ENCODE data around the gene IL1A. TPM values are rescaled to one million over a fixed set of nuclear protein-coding genes. Genes with fewer than 3 reads are reported as not detected.

IL1A gene
- polyA plus RNA-seq, 3 donors = 0.07 to 0.13 TPM; not detected in 1

DNA sequence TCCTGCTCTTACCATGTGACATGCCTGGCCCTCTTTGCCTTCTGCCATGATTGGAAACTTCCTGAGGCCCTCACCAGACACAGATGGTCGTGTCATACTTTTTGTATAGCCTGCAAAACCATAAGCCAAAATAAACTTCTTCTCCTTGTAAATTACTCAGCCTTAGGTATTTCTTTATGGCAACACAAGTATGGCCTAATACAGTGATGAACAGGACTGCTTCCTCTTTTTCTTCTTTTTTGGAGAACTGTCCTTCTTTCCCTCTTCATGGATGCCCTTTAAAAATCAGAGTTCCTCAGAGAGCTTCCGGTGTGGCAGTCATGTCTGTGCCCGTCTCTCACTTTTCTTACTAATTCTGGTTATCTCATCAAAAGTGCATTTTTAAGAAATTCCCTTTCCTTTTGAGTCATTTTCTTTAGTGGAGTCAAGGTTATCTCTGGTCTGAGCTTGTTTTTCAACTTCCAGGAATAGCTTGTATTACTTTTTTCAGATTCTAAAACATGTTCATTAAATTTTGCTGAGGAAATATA is 9.2 kb upstream of the IL1A start:
- no peak for DNase-seq

GRCh38 chr2:112792419-112792818 is 8.1 kb upstream of the IL1A start:
- DNase-seq = no peak

- DNase-seq = no peak
These were observed 7.5 kb upstream of the IL1A start for GRCh38 chr2:112791693-112792230.

- no peak for DNase-seq
These were observed 6.7 kb upstream of the IL1A start for GRCh38 chr2:112791019-112791418.

GRCh38 chr2:112790305-112790704 is 6.0 kb upstream of the IL1A start:
- no peak for DNase-seq

DNA sequence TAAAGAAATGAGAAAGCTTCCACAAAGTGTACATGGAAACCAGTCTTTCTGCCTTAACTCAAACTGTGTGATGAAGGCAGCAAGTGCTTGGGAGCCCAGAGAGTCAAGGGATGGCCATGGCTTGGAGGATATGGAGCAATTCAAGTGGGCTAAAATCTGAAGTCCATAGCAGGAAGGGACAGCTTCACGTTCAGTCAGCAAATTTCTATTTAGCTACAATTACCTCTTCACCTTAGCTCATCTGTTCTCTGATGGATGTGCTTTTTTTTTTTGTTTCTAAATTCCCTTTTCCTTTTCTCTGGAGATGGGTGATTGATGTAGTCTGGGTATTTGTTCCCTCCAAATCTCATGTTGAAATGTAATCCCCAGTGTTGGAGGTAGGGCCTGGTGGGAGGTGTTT is 4.9 kb upstream of the IL1A start:
- no peak for DNase-seq

DNA sequence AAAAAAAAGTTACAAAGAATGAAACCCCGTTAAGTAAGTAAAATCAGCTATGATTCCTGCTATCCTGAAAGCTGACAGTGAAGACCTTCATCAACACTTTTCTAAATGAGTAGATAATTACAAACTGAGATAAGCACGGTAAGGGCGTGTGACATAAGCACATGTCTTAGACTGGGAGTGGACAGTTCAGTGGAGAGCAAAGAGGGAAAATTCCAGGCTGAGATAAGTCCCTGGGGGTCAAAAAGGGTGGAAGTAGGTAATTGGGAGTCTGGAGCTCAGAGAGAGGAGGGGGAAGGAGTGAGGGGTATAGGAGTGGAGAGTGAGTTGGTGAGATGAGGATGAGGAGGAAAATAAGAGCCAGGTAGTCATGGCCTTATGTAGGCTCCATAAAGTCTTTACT is 4.4 kb upstream of the IL1A start:
- DNase-seq = no peak

- no peak for DNase-seq
These were observed 3.6 kb upstream of the IL1A start for GRCh38 chr2:112787729-112788393.

DNA sequence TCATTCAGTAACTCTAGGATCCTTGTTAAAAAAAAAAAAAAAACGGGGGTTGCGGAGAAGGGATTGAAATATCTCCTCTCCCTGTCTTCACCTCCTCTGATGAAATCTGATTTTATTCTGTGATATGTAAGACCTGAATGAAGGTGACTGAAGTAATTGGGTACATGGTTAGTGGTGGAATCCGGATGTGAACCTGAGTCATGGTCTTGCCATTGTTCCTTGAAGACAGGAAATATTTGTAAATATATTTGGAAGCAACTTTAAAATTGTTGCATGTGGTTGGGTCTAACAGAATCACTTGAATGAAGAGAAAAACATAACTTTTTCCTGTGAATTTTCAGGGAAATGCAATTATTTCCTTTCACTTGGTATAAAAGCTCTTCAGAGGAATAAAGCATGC is 3.0 kb upstream of the IL1A start:
- DNase-seq = no peak

GRCh38 chr2:112783187-112783714 is 1.0 kb downstream of the IL1A start:
- DNase-seq = no peak

- no peak for DNase-seq
These were observed 2.0 kb downstream of the IL1A start for GRCh38 chr2:112782234-112782799.

DNA sequence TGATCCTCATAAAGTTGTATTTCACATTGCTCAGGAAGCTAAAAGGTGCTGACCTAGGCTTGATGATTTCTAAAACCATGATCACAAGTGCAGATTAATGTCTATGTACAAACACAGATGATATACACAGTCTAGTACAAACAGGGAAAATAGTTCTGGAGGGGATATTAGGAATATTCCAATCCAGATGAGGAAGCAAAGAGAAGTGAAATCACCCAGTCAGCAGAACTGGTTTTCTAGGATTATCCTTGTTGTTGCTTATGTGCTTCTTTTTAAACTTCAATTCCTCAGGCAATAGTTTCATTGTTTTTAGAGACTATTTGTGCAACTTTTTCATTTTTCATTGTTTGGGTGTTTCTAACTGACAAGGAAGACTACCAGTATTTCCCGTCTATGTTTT is 4.7 kb downstream of the IL1A start:
- DNase-seq = no peak

GRCh38 chr2:112777036-112777435 is 7.3 kb downstream of the IL1A start:
- no peak for DNase-seq

- DNase-seq = no peak
These were observed 8.2 kb downstream of the IL1A start for GRCh38 chr2:112776113-112776512.

DNA sequence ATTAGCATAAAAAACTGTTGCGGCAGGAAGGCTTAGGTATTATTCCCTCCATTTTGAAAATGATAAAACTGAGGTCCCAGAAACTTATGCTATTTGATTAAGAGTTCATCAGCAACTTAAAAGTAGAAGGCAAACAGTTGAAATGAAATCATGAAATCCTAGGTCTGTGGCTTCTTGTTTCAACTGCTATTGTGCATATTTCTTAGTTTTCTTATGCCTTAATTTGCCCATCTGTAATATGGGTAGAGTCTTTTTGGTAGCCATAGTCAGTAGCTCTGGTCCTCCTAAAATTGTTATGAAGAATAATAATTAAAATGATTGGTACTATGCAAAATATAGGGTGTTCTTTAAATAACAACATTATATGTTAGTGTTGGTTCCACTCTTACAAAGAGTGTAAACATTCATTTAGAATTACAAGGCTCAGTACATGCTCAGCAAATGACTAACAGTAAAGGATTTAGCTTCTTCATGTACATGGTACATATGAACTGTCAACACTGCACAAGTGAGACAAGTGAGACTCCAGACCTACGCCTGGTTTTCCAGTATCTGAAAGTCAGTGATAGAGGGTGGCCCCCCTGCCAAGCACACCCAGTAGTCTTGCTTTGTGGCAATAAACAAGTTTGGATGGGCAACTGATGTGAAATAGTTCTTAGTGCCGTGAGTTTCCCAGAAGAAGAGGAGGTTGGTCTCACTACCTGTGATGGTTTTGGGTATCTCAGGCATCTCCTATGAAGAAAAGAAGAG is 9.6 kb downstream of the IL1A start:
- no peak for DNase-seq

DNA sequence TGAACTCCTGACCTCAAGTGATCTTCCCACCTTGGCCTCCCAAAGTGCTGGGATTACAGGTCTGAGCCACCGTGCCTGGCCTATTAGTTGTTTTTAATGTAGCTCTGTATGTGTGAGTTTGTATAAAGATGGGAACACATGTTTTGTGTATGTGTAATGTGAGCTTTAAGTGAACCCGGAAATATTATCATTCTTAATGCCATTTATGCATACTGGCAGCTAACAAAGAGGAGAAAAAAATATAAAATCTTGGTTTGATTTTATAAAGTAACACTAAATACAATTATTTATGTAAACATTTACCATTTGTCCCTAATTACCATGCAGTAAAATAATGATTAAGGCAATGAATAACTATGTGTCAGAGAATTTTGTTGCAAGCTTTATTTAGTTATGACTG is 10.7 kb downstream of the IL1A start:
- no peak for DNase-seq

- no peak for DNase-seq
These were observed 11.3 kb downstream of the IL1A start for GRCh38 chr2:112772911-112773475.

DNA sequence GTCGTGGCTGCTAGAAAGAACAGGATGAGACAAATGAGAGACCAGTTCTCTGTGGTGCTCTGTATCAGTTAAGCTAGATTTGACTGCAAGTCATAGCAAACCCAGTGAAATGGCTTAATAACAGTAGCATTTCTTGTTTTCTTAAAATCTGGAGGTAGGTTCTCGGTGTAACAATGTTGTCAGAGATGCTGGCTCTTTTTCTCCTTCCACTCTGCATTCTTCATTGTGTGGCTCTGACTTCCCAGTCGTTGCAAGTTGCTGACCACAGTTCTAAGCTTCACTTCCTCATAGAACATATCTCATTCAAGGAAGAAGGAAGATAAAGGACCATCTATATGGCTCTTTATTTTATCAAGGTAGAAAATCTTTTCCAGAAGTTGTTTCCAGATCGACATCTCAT is 12.0 kb downstream of the IL1A start:
- no peak for DNase-seq

GRCh38 chr2:112768432-112768831 is 15.9 kb downstream of the IL1A start:
- no peak for DNase-seq

GRCh38 chr2:112767693-112768330 is 16.5 kb downstream of the IL1A start:
- no peak for DNase-seq

DNA sequence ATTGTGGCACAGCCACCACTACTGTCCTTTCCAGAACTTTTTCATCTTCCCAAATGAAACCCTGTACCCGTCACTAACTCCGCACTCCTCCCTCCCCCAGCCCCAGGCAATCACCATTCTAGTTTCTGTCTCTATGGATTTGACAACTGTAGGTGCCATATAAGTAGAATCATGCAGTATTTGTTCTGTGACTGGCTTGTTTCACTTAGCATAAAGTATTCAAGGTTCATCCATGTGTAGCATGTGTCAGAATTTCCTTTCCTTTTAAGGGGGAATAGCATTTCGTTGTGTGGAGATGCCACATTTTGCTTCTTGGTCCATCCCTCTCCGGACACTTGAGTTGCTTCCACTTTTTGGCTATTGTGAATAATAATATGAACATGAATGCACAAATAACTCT is 19.0 kb downstream of the IL1A start:
- no peak for DNase-seq

Measured in renal pelvis (tissue), 4 donors.